GM19452 (cell line): ENCODE data around the gene CCNDBP1.
"Not testable (repeated sequence)": the region's sequence is repeated elsewhere in the genome, so short reads cannot be mapped to it uniquely, and the experiment has no call there.

Experiments
- ATAC-seq: cut with Tn5 transposase; IDR thresholded peaks from one replicate; pipeline ENCODE4 v1.9.1; 2021; ENCODE audit not compliant: unreplicated experiment

Gene CCNDBP1

GRCh38 chr15:43190178-43190577 is 5.0 kb downstream of the CCNDBP1 start:
- no peak for ATAC-seq

DNA sequence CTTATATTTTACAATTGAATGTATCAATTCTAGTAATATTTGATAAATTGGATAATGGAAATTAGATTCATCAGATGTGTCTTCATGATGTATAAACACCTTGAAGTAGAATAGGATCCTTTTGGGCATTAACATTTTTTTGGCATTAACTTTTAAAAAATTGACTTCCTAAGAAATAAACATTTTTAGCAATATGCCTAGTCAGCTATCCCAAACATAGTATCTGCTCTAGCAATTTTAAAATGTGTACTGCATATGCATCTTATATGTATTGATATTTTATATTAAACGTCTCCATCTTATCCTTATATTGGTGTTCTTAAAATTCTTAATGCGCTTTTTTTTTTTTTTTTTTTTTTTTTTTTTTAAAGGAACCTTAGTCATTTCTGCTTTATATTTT is 8.5 kb downstream of the CCNDBP1 start:
- ATAC-seq = no peak

GRCh38 chr15:43194795-43195194 is 9.6 kb downstream of the CCNDBP1 start:
- ATAC-seq = no peak

DNA sequence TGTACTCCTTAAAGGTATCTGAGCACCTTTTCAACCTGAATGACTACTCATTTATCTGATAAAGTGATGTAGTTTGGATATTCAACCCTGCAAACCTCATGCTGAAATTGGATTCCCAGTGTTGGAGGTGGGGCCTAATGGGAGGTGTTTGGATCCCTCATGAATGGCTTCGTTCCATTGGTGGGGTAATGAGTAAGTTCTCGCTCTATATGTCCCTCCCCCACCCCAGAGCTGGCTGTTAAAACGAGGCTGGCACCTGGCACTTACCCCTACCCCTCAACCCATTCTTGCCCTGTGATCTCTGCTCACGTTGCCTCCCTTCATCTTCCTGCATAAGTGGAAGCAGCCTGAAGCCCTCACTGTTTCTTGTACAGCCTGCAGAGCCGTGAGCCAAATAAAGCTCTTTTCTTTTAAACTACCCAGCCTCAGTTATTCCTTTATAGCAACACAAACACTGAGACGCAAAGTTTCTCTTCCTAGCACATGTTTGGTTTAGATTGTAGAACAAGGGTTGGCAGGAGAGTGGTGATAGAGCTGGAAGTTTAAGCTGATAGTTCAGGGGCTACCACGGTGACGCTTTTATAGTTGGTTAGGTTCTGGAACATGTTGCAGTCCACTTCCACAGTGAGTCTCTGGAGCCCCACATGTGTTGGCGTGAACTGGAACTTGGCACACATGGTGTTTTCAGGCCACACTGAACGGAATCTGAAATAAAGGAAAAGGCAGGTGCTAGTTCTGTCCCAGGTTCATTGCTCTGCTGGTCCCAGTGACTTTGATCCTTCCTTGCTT is 11.8 kb downstream of the CCNDBP1 start:
- ATAC-seq = no peak

DNA sequence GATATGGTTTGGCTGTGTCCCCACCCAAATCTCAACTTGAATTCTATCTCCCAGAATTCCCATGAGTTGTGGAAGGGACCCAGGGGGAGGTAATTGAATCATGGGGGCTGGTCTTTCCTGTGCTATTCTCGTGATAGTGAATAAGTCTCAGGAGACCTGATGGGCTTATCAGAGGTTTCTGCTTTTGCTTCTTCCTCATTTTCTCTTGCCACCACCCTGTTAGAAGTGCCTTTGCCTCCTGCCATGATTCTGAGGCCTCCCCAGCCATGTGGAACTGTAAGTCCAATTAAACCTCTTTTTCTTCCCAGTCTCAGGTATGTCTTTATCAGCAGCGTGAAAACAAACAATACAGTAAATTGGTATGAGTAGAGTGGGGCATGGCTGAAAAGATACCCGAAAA is 12.6 kb downstream of the CCNDBP1 start:
- not testable (repeated sequence) for ATAC-seq

DNA sequence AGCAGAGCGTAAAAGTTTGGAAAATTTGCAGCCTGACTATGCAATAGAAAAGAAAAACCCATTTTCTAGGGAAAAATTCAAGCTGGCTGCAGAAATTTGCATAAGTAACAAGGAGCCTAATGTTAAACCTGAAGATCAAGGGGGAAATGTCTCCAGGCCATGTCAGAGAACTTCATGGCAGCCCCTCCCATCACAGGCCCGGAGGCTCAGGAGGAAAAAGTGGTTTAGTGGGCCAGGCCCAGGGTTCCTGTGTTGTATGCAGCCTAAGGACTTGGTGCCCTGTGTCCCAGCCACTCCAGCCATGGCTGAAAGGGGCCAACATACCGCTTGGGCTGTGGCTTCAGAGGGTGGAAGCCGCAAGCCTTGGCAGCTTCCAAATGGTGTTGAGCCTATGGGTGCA is 13.4 kb downstream of the CCNDBP1 start:
- ATAC-seq = not testable (repeated sequence)

- ATAC-seq = no peak
Measured at GRCh38 chr15:43198992-43199391, 13.8 kb downstream of the CCNDBP1 start.

DNA sequence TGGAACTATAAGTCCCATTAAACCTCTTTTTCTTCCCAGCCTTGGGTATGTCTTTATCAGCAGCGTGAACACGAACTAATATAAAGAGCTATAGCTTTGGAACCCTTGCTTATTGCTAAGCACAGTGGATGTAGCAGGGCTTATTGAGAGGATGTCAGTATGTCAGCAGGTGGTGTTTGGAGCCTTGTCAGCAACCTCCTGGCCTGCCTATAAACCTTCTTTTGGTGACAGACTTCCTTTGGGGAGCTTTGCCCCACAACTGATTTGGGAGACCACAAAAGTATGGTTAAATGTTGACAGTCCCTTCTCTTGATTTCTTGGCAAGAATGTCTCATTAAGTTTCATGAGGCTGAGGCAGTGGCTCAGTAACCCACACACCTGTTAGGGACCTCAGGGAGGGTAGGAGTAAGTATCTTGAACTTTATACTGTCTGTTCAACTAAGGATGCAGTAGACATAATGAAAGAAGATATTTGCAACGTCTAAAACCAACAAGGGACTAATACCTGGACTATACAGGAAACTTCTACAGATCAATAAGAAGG is 14.8 kb downstream of the CCNDBP1 start:
- ATAC-seq = no peak

GRCh38 chr15:43204016-43204901 is 19.1 kb downstream of the CCNDBP1 start:
- no peak for ATAC-seq

GRCh38 chr15:43206054-43206453 is 20.9 kb downstream of the CCNDBP1 start:
- no peak for ATAC-seq

DNA sequence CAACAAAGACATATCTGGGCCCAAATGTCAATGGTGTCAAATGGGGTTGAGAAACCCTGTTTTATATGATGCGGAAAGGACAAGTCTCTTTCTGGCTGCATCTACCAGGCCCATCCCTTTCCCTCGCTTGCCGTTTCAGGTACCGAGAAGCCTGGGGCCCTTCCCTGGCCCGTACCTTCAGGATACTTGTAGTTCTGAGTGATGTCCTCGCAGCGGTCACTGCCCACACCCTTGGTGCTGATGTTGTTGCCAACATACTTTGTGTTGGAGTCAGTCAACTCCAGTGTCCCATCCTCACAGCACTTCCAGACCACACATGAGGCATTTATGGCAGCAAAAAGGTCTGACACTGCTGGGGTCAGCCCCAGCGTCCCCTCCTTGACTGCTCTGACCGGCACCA is 21.8 kb downstream of the CCNDBP1 start:
- no peak for ATAC-seq

GRCh38 chr15:43208052-43209002 is 23.1 kb downstream of the CCNDBP1 start:
- ATAC-seq = no peak

DNA sequence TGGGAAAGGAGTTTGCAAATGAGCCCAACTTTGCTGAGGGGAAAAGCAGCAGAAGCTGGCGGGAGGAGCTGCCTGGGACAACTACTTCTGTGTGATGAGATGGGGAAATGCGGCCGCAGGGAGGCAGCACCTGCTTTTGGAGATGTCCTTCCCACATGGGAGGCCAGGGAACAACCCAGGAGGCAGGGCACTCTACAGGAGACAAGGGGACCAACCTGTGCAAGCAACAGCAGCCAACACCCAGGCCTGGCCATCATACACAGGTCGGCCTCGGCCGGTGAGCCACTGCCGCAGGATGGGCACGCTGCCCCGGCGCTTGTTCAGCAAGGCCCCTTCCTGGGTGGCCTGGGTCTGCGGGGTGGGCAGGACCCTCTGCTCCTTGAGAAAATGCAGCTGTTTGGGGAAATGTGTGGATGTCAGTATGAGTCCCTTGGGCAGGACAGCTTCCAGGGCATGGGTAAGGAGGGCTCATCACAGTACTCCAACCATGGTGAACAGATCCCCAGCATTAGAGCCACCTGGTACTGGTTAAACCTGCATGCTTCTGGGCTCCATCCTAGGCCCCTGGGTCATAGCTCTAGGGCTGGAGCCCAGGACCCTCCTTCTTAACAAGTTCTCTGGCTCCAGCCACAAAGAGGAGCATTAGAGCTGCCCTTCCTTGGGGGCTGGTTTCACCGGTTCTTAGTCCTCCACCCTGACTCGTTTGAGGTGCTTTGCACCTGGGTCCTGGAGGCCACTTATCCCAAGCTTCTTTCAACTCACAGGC is 24.0 kb downstream of the CCNDBP1 start:
- no peak for ATAC-seq

DNA sequence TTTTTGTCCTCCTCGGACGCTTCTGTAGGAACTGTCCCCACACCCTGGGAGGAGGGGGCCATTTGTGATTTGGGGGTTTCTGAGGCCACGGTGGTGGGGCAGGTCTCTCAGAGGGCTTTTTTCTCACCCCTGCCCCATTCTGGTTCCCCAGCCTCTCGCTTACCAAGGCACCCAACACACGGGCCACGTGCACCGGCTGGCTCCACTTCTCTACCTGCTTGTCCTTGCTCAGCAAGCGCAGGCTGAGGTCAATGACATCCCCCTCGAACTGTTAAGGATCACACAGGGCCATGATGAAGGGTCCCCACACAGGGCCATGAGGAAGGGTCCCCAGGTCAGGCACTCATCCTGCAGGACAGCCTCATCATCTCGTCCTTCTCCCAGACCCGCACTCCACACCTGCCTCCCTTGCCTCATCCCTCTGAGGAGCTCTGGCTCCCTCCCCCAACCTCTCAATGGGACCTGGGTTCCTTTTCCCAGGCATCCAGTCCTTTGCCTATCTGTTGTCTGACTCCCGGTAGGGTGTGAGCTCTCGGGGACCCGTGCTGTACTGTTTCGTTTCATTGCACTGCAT is 25.1 kb downstream of the CCNDBP1 start:
- ATAC-seq = no peak

GRCh38 chr15:43210807-43211206 is 25.6 kb downstream of the CCNDBP1 start:
- no peak for ATAC-seq

- no peak for ATAC-seq
Measured at GRCh38 chr15:43211224-43211735, 26.1 kb downstream of the CCNDBP1 start.

GRCh38 chr15:43212299-43212698 is 27.1 kb downstream of the CCNDBP1 start:
- no peak for ATAC-seq

GRCh38 chr15:43212951-43213350 is 27.7 kb downstream of the CCNDBP1 start:
- no peak for ATAC-seq

DNA sequence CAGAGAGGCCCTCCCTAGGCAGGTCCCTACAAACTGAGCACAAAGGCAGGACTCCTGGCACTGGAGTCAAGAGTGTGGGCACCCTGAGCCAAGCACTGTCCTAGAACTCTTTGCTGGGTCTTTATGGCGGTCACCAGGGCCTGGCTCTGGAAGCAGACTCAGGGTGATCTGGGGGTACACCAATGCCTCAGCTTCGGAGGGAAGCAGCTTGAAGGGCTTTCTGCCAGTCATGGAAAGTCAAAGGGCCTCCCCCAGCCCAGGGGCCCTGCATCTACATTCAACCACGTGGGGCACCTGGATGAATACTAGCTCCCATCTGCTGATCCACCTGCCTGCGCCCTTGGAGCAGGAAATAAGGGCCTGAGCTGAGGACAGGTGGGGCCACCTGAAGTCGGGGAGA is 28.3 kb downstream of the CCNDBP1 start:
- ATAC-seq = no peak
